ENCODE measurements around the gene CACHD1.

Gene CACHD1

GRCh38 chr1:64597113-64597512 is 127.2 kb downstream of the CACHD1 start:
- H2BK5ac ChIP-seq (ENCODE audit: low read depth, low read length, poor library complexity, severe bottlenecking), result no peak overlapping the region
- H3K23ac ChIP-seq (ENCODE audit: low read length in 2 of 2), result no peak overlapping the region
- H3K18ac ChIP-seq (ENCODE audit: low read depth in 1 of 2, low read length in 2 of 2), result no peak overlapping the region
- no peak overlapping the region for H2AK5ac ChIP-seq (ENCODE audit: low read length, severe bottlenecking)
- H3K79me1 ChIP-seq (replicated peaks; ENCODE audit: low read length, poor library complexity, severe bottlenecking), result peaks cover 9% of the 10 kb centered on the region
- H2BK15ac ChIP-seq (ENCODE audit: low read depth, poor library complexity, severe bottlenecking), result no peak overlapping the region
- no peak overlapping the region for H3K4ac ChIP-seq (ENCODE audit: low read depth in 1 of 2, low read length in 2 of 2)
- H2BK12ac ChIP-seq (ENCODE audit: low read length in 2 of 2), result no peak overlapping the region
- no peaks in the 10 kb centered on the region for H3K9me3 ChIP-seq (ENCODE audit: control insufficient read depth, low read length)
- DNase-seq, result no peak
- H2BK120ac ChIP-seq (ENCODE audit: low read depth, low read length), result no peak overlapping the region
- no peaks in the 10 kb centered on the region for H3K36me3 ChIP-seq (ENCODE audit: control insufficient read depth in 1 of 2, insufficient read depth in 2 of 2, low read depth in 1 of 2, low read length in 2 of 2)
- H3K4me1 ChIP-seq (ENCODE audit: control insufficient read depth, insufficient read depth, low read depth, low read length), result peaks cover 4% of the 10 kb centered on the region
- no peak overlapping the region for H3K14ac ChIP-seq (ENCODE audit: low read length in 2 of 2)
- H3K4me2 ChIP-seq (ENCODE audit: low read length, poor library complexity, severe bottlenecking), result no peak overlapping the region
- H3K9ac ChIP-seq (ENCODE audit: low read length), result no peak overlapping the region
- no peak overlapping the region for H3K27ac ChIP-seq (ENCODE audit: low read length, poor library complexity, severe bottlenecking)
- no peaks in the 10 kb centered on the region for H3K27me3 ChIP-seq (ENCODE audit: control insufficient read depth in 1 of 2, insufficient read depth in 1 of 2, low read length in 2 of 2)
- no peak overlapping the region for H4K8ac ChIP-seq (ENCODE audit: low read length)
- WGBS, result 85% methylated on average over 3 of the region's 4 CpGs
- H4K91ac ChIP-seq (ENCODE audit: low read length), result no peak overlapping the region
- no peak overlapping the region for H3K4me3 ChIP-seq (ENCODE audit: insufficient read depth in 1 of 2, low read depth in 1 of 2, low read length in 2 of 2)
- H2AFZ ChIP-seq (ENCODE audit: low read depth, low read length), result no peak overlapping the region

DNA sequence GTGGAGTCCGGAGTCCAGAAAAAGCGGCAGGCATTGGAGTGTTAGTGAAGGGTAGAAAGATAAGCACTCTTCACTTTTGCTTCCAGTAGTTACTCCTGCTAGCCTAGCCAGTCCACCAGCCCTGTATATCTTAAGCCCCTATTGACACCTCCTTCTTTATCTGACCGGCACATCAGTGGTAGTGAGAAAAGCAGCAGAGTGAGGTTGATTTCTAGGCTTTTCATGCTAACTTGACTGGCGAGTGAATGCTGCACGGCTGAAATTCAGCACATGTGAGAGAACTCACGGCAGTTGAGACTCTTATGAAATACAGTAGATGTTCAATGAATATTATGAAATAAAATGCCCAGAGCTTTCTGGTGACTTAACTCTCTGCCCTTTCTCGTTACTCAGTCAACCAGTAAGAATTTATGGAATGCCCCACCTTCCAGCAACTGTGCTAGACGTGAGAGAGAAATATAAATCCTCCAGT is 128.2 kb downstream of the CACHD1 start:
- Histone ChIP-seq H3K23ac (ENCODE audit: low read length in 2 of 2) (no peak overlapping the region), H3K27me3 (ENCODE audit: control insufficient read depth in 1 of 2, insufficient read depth in 1 of 2, low read length in 2 of 2) (no peaks in the 10 kb centered on the region), H3K27ac (ENCODE audit: low read length, poor library complexity, severe bottlenecking) (peak overlapping the region; percentile 83), H2AFZ (ENCODE audit: low read depth, low read length) (no peak overlapping the region), H3K4me2 (ENCODE audit: low read length, poor library complexity, severe bottlenecking) (peak overlapping the region; percentile 43), H4K91ac (ENCODE audit: low read length) (no peak overlapping the region), H2BK12ac (ENCODE audit: low read length in 2 of 2) (no peak overlapping the region), H3K36me3 (ENCODE audit: control insufficient read depth in 1 of 2, insufficient read depth in 2 of 2, low read depth in 1 of 2, low read length in 2 of 2) (no peaks in the 10 kb centered on the region), H3K18ac (ENCODE audit: low read depth in 1 of 2, low read length in 2 of 2) (no peak overlapping the region), H3K4me3 (ENCODE audit: insufficient read depth in 1 of 2, low read depth in 1 of 2, low read length in 2 of 2) (no peak overlapping the region), H3K79me1 (replicated peaks; ENCODE audit: low read length, poor library complexity, severe bottlenecking) (peaks cover 9% of the 10 kb centered on the region), H3K9ac (ENCODE audit: low read length) (no peak overlapping the region), H2BK120ac (ENCODE audit: low read depth, low read length) (no peak overlapping the region), H4K8ac (ENCODE audit: low read length) (no peak overlapping the region), H3K4ac (ENCODE audit: low read depth in 1 of 2, low read length in 2 of 2) (no peak overlapping the region), H3K14ac (ENCODE audit: low read length in 2 of 2) (no peak overlapping the region), H2BK5ac (ENCODE audit: low read depth, low read length, poor library complexity, severe bottlenecking) (no peak overlapping the region), H3K4me1 (ENCODE audit: control insufficient read depth, insufficient read depth, low read depth, low read length) (peaks cover 4% of the 10 kb centered on the region), H2AK5ac (ENCODE audit: low read length, severe bottlenecking) (no peak overlapping the region), H3K9me3 (ENCODE audit: control insufficient read depth, low read length) (no peaks in the 10 kb centered on the region), H2BK15ac (ENCODE audit: low read depth, poor library complexity, severe bottlenecking) (no peak overlapping the region)
- 22% methylated on average over 3 of the region's 8 CpGs for WGBS
- DNase-seq, result peak; percentile 27

- H3K9ac ChIP-seq (ENCODE audit: low read length), result no peak overlapping the region
- peaks cover 4% of the 10 kb centered on the region for H3K4me1 ChIP-seq (ENCODE audit: control insufficient read depth, insufficient read depth, low read depth, low read length)
- H3K18ac ChIP-seq (ENCODE audit: low read depth in 1 of 2, low read length in 2 of 2), result no peak overlapping the region
- no peaks in the 10 kb centered on the region for H3K9me3 ChIP-seq (ENCODE audit: control insufficient read depth, low read length)
- no peak overlapping the region for H3K23ac ChIP-seq (ENCODE audit: low read length in 2 of 2)
- 100% methylated on average over 2 of the region's 3 CpGs for WGBS
- H2BK12ac ChIP-seq (ENCODE audit: low read length in 2 of 2), result no peak overlapping the region
- no peak overlapping the region for H3K4me2 ChIP-seq (ENCODE audit: low read length, poor library complexity, severe bottlenecking)
- peak overlapping the region; percentile 12 for H2AK5ac ChIP-seq (ENCODE audit: low read length, severe bottlenecking)
- H3K79me1 ChIP-seq (replicated peaks; ENCODE audit: low read length, poor library complexity, severe bottlenecking), result peaks cover 9% of the 10 kb centered on the region
- H3K36me3 ChIP-seq (ENCODE audit: control insufficient read depth in 1 of 2, insufficient read depth in 2 of 2, low read depth in 1 of 2, low read length in 2 of 2), result no peaks in the 10 kb centered on the region
- no peak overlapping the region for H2BK15ac ChIP-seq (ENCODE audit: low read depth, poor library complexity, severe bottlenecking)
- no peak overlapping the region for H4K8ac ChIP-seq (ENCODE audit: low read length)
- DNase-seq, result no peak
- H2BK5ac ChIP-seq (ENCODE audit: low read depth, low read length, poor library complexity, severe bottlenecking), result no peak overlapping the region
- H3K27me3 ChIP-seq (ENCODE audit: control insufficient read depth in 1 of 2, insufficient read depth in 1 of 2, low read length in 2 of 2), result no peaks in the 10 kb centered on the region
- no peak overlapping the region for H3K4ac ChIP-seq (ENCODE audit: low read depth in 1 of 2, low read length in 2 of 2)
- H3K27ac ChIP-seq (ENCODE audit: low read length, poor library complexity, severe bottlenecking), result no peak overlapping the region
- no peak overlapping the region for H3K14ac ChIP-seq (ENCODE audit: low read length in 2 of 2)
- H2BK120ac ChIP-seq (ENCODE audit: low read depth, low read length), result no peak overlapping the region
- no peak overlapping the region for H4K91ac ChIP-seq (ENCODE audit: low read length)
- H2AFZ ChIP-seq (ENCODE audit: low read depth, low read length), result no peak overlapping the region
- no peak overlapping the region for H3K4me3 ChIP-seq (ENCODE audit: insufficient read depth in 1 of 2, low read depth in 1 of 2, low read length in 2 of 2)
These were observed 129.3 kb downstream of the CACHD1 start for GRCh38 chr1:64599242-64599641.

DNA sequence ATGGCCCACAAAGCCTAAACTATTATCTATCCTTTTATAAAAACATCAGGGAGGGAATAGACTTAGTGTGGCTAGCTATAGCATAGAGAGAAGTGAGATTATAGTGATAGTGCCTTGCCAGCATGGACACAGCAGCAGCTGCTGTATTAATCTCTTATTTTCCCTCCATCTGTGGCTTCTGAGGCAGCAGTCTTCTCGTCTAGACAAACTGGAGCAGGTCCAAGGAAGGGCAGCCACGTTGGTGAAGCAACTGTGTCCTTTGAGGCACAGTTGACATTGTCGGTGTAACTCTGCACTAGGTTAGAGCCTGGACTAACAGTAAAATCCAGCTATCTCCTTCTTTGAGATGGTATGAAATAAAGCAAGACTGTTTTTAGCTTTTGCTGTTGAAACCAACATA is 131.3 kb downstream of the CACHD1 start:
- no peak overlapping the region for H3K18ac ChIP-seq (ENCODE audit: low read depth in 1 of 2, low read length in 2 of 2)
- no peak overlapping the region for H3K4me3 ChIP-seq (ENCODE audit: insufficient read depth in 1 of 2, low read depth in 1 of 2, low read length in 2 of 2)
- peaks cover 4% of the 10 kb centered on the region for H3K4me1 ChIP-seq (ENCODE audit: control insufficient read depth, insufficient read depth, low read depth, low read length)
- no peak for DNase-seq
- no peak overlapping the region for H2BK5ac ChIP-seq (ENCODE audit: low read depth, low read length, poor library complexity, severe bottlenecking)
- H2AK5ac ChIP-seq (ENCODE audit: low read length, severe bottlenecking), result no peak overlapping the region
- H3K9ac ChIP-seq (ENCODE audit: low read length), result no peak overlapping the region
- H3K4ac ChIP-seq (ENCODE audit: low read depth in 1 of 2, low read length in 2 of 2), result no peak overlapping the region
- no peaks in the 10 kb centered on the region for H3K36me3 ChIP-seq (ENCODE audit: control insufficient read depth in 1 of 2, insufficient read depth in 2 of 2, low read depth in 1 of 2, low read length in 2 of 2)
- no peak overlapping the region for H3K27ac ChIP-seq (ENCODE audit: low read length, poor library complexity, severe bottlenecking)
- no peak overlapping the region for H3K14ac ChIP-seq (ENCODE audit: low read length in 2 of 2)
- H3K79me1 ChIP-seq (replicated peaks; ENCODE audit: low read length, poor library complexity, severe bottlenecking), result peaks cover 3% of the 10 kb centered on the region
- H3K9me3 ChIP-seq (ENCODE audit: control insufficient read depth, low read length), result no peaks in the 10 kb centered on the region
- no peak overlapping the region for H3K4me2 ChIP-seq (ENCODE audit: low read length, poor library complexity, severe bottlenecking)
- H2AFZ ChIP-seq (ENCODE audit: low read depth, low read length), result no peak overlapping the region
- no peak overlapping the region for H3K23ac ChIP-seq (ENCODE audit: low read length in 2 of 2)
- 70% methylated on average over 3 of the region's 3 CpGs for WGBS
- no peak overlapping the region for H2BK12ac ChIP-seq (ENCODE audit: low read length in 2 of 2)
- H4K8ac ChIP-seq (ENCODE audit: low read length), result no peak overlapping the region
- no peak overlapping the region for H2BK120ac ChIP-seq (ENCODE audit: low read depth, low read length)
- H3K27me3 ChIP-seq (ENCODE audit: control insufficient read depth in 1 of 2, insufficient read depth in 1 of 2, low read length in 2 of 2), result no peaks in the 10 kb centered on the region
- H4K91ac ChIP-seq (ENCODE audit: low read length), result no peak overlapping the region
- H2BK15ac ChIP-seq (ENCODE audit: low read depth, poor library complexity, severe bottlenecking), result no peak overlapping the region
